COR-L47 (cell line): ENCODE results near the gene RHOB.
A peak's percentile ranks its signal among the peaks of the same experiment; 100 is the strongest.
"Not testable (repeated sequence)": the region's sequence is repeated elsewhere in the genome, so short reads cannot be mapped to it uniquely, and the experiment has no call there.

Experiments
- DNase-seq: peaks from one replicate; lab custom pipeline; 2025; lab: John Stamatoyannopoulos, UW

The RHOB gene

GRCh38 chr2:20446917-20447436 is at the start of gene RHOB:
Gene RHOB, plus strand, starts transcription at chr2:20447074. Its CDS starts 392 bp downstream, at chr2:20447466.
- peak; percentile 99 for DNase-seq

- no peak for DNase-seq
Observed at GRCh38 chr2:20397811-20398447, 48.9 kb upstream of the RHOB start.

GRCh38 chr2:20398956-20399567 is 47.8 kb upstream of the RHOB start:
- DNase-seq = no peak

GRCh38 chr2:20400306-20400705 is 46.6 kb upstream of the RHOB start:
- DNase-seq = no peak

GRCh38 chr2:20400787-20401488 is 45.9 kb upstream of the RHOB start:
- DNase-seq = no peak

GRCh38 chr2:20401489-20401835 is 45.4 kb upstream of the RHOB start:
- DNase-seq = no peak

GRCh38 chr2:20403774-20404312 is 43.0 kb upstream of the RHOB start:
- no peak for DNase-seq

GRCh38 chr2:20404950-20405349 is 41.9 kb upstream of the RHOB start:
- DNase-seq = no peak

- no peak for DNase-seq
Observed at GRCh38 chr2:20409039-20409438, 37.8 kb upstream of the RHOB start.

GRCh38 chr2:20410556-20411277 is 36.2 kb upstream of the RHOB start:
- DNase-seq = no peak

- DNase-seq = peak; percentile 30
Observed at GRCh38 chr2:20411361-20411894, 35.4 kb upstream of the RHOB start.

- DNase-seq = no peak
Observed at GRCh38 chr2:20414806-20415205, 32.1 kb upstream of the RHOB start.

- no peak for DNase-seq
Observed at GRCh38 chr2:20415511-20415918, 31.4 kb upstream of the RHOB start.

- no peak for DNase-seq
Observed at GRCh38 chr2:20416723-20417122, 30.2 kb upstream of the RHOB start.

- not testable (repeated sequence) for DNase-seq
Observed at GRCh38 chr2:20417230-20417821, 29.5 kb upstream of the RHOB start.

- no peak for DNase-seq
Observed at GRCh38 chr2:20418519-20418918, 28.4 kb upstream of the RHOB start.

GRCh38 chr2:20419007-20419576 is 27.8 kb upstream of the RHOB start:
- DNase-seq = no peak

GRCh38 chr2:20419752-20420151 is 27.1 kb upstream of the RHOB start:
- no peak for DNase-seq

- DNase-seq = no peak
Observed at GRCh38 chr2:20421336-20421987, 25.4 kb upstream of the RHOB start.

GRCh38 chr2:20421988-20422370 is 24.9 kb upstream of the RHOB start:
- DNase-seq = no peak
